Endothelial cell of umbilical vein (primary cell): ENCODE data around the gene SMARCAL1. TPM values are rescaled to one million over a fixed set of nuclear protein-coding genes. Genes with fewer than 3 reads are reported as not detected.
A peak's percentile ranks its signal among the peaks of the same experiment; 100 is the strongest.

Experiments
- BruUV-seq: library from RNA; stranded (reverse); fragments of 400-500 nt; replicated peaks from 2 replicates; lab custom pipeline; 2021; lab: Mats Ljungman, UMichigan
- CTCF ChIA-PET: fragments of 300-600, 350-600 bp; sonication (Branson Sonifier 250); formaldehyde crosslinking; loops from one replicate; lab custom pipeline; 2021; ENCODE audit warnings: antibody characterized with exemption, inconsistent platforms; lab: Charles Lee
- POLR2A ChIA-PET: fragments of 300-600, 350-600 bp; sonication (Branson Sonifier 250); formaldehyde crosslinking; loops from one replicate; lab custom pipeline; 2021; ENCODE audit warnings: antibody characterized with exemption, inconsistent platforms; lab: Charles Lee
- DNase-seq: peaks from one replicate; pipeline ENCODE4 v3.0.0-alpha.2; 2011; ENCODE audit warnings: low read depth, low spot score
- FAIRE-seq: peaks from 2 replicates; lab custom pipeline; 2011; peaks lifted over from hg19 to GRCh38; lab: Jason Lieb, UNC
- H2AFZ ChIP-seq: 2 replicates; pipeline ENCODE4 v1.6.0; 2012; ENCODE audit warnings: low read depth, low read length, control low read depth, inconsistent platforms
- H3K27ac ChIP-seq: 2 replicates; pipeline ENCODE4 v1.5.1; 2011; ENCODE audit warnings: low read depth, mild to moderate bottlenecking, control low read depth, low read length, moderate library complexity; ENCODE audit not compliant: insufficient read depth
- H3K27me3 ChIP-seq, 2 experiments: 2 replicates each; pipeline versions ENCODE4 v1.6.0 to v1.6.1; 2011; ENCODE audit warnings: low read length in 2 of 2, mixed read lengths in 1 of 2; ENCODE audit not compliant: control insufficient read depth in 2 of 2, insufficient read depth in 2 of 2
- H3K36me3 ChIP-seq, 2 experiments: 2 replicates in 1 of 2; 3 replicates in 1 of 2; pipeline ENCODE4 v1.5.1; 2011; ENCODE audit warnings: low read length in 2 of 2, mild to moderate bottlenecking in 1 of 2, moderate library complexity in 1 of 2; ENCODE audit not compliant: control insufficient read depth in 2 of 2, insufficient read depth in 2 of 2; ENCODE audit errors: extremely low read depth in 1 of 2
- H3K4me1 ChIP-seq: 3 replicates; pipeline ENCODE4 v1.5.1; 2011; ENCODE audit warnings: mild to moderate bottlenecking, low read length; ENCODE audit not compliant: control insufficient read depth, insufficient read depth; ENCODE audit errors: extremely low read depth
- H3K4me2 ChIP-seq: 2 replicates; pipeline ENCODE4 v1.6.1; 2011; ENCODE audit warnings: low read length, control low read depth, mixed read lengths; ENCODE audit not compliant: insufficient read depth
- H3K4me3 ChIP-seq, 3 experiments: fragments of 200-600 bp in 1 of 3; sonication (generic), shearing (Covaris generic) in 1 of 3; replicated peaks in 1 of 3; 2 replicates each; pipeline ENCODE4 v1.5.1; 2011 to 2016; ENCODE audit warnings: control low read depth in 3 of 3, low read length in 3 of 3, mild to moderate bottlenecking in 2 of 3, inconsistent platforms in 1 of 3, low read depth in 1 of 3, moderate library complexity in 1 of 3; ENCODE audit not compliant: insufficient read depth in 1 of 3
- H3K79me2 ChIP-seq: 2 replicates; pipeline ENCODE4 v1.6.0; 2012; ENCODE audit warnings: low read length, inconsistent platforms; ENCODE audit not compliant: control insufficient read depth, insufficient read depth
- H3K9ac ChIP-seq: replicated peaks from 2 replicates; pipeline ENCODE3; 2011; ENCODE audit warnings: low read length, control low read depth; ENCODE audit not compliant: insufficient read depth; ENCODE audit errors: extremely low read depth
- H3K9me1 ChIP-seq: replicated peaks from 3 replicates; pipeline ENCODE4 v1.6.0; 2011; ENCODE audit warnings: mild to moderate bottlenecking, low read length; ENCODE audit not compliant: control insufficient read depth, insufficient read depth; ENCODE audit errors: extremely low read depth
- H3K9me3 ChIP-seq: replicated peaks from 2 replicates; pipeline ENCODE4 v1.5.1; 2012; ENCODE audit warnings: low read length, inconsistent platforms; ENCODE audit not compliant: control insufficient read depth, insufficient read depth
- H4K20me1 ChIP-seq: replicated peaks from 2 replicates; pipeline ENCODE3; 2011; ENCODE audit warnings: mild to moderate bottlenecking, low read length; ENCODE audit not compliant: control insufficient read depth, insufficient read depth; ENCODE audit errors: extremely low read depth
- CTCF ChIP-seq, 2 donors: IDR thresholded peaks; 1 replicate in 1 of 2; 2 replicates in 1 of 2; pipeline ENCODE4 v1.5.1; 2011; ENCODE audit warnings: low read length in 2 of 2, mild to moderate bottlenecking in 2 of 2, moderate library complexity in 2 of 2, control low read depth in 1 of 2, inconsistent platforms in 1 of 2, low read depth in 1 of 2; ENCODE audit not compliant: insufficient read depth in 1 of 2; ENCODE audit errors: extremely low read depth in 1 of 2
- EZH2 ChIP-seq: IDR thresholded peaks from 2 replicates; pipeline ENCODE4 v1.6.1; 2012; ENCODE audit warnings: borderline replicate concordance, low read depth, mild to moderate bottlenecking, moderate library complexity, low read length, inconsistent platforms; ENCODE audit not compliant: severe bottlenecking
- FOS ChIP-seq: IDR thresholded peaks from 2 replicates; pipeline ENCODE4 v1.6.1; 2011; ENCODE audit warnings: mild to moderate bottlenecking, low read length, moderate library complexity, borderline replicate concordance; ENCODE audit not compliant: insufficient read depth
- GATA2 ChIP-seq: IDR thresholded peaks from 2 replicates; pipeline ENCODE4 v1.7.0; 2011; ENCODE audit warnings: low read depth, mild to moderate bottlenecking, moderate library complexity, mixed read lengths, low read length; ENCODE audit not compliant: insufficient read length, insufficient read depth
- JUN ChIP-seq: IDR thresholded peaks from 2 replicates; pipeline ENCODE4 v1.6.1; 2011; ENCODE audit warnings: borderline replicate concordance, low read depth; ENCODE audit not compliant: insufficient read length, insufficient read depth
- MAX ChIP-seq: IDR thresholded peaks from 2 replicates; pipeline ENCODE4 v1.6.1; 2011; ENCODE audit not compliant: insufficient read depth, insufficient read length
- MYC ChIP-seq: IDR thresholded peaks from one replicate; pipeline ENCODE4 v1.6.1; 2011; ENCODE audit warnings: mild to moderate bottlenecking, low read depth, low read length
- POLR2A ChIP-seq: IDR thresholded peaks from 2 replicates; pipeline ENCODE4 v1.6.1; 2012; ENCODE audit warnings: low read depth, mild to moderate bottlenecking, control low read depth, low read length
- POLR2AphosphoS5 ChIP-seq: IDR thresholded peaks from 2 replicates; pipeline ENCODE4 v1.6.1; 2012; ENCODE audit warnings: low read depth, mild to moderate bottlenecking, control low read depth, low read length, moderate library complexity; ENCODE audit not compliant: insufficient read depth
- dilution Hi-C: fragments of 300-500 bp; cut with MboI; formaldehyde crosslinking; loops from one replicate; pipeline ENCODE4 v1.15.0; 2019; ENCODE audit warnings: low sequenced_read_pairs; ENCODE audit not compliant: extremely low pct_ligation_motif_present
- intact Hi-C: fragments of 100-400 bp; cut with micrococcal nuclease; formaldehyde crosslinking; loops from one replicate; pipeline ENCODE4 v1.10.0; 2022
- polyA plus RNA-seq, 4 experiments: library from polyadenylated mRNA; depleted of rRNA in 3 of 4; stranded (reverse) in 3 of 4; unstranded in 1 of 4; fragments of >200 nt; gene quantifications; 2 replicates each; pipeline versions ENCODE4 v1.2.1 to v1.2.3, GENCODE V29; 2011 to 2012; ENCODE audit warnings: missing spikeins in 1 of 4
- total RNA-seq: library from RNA; stranded (reverse); gene quantifications from 2 replicates; pipeline ENCODE4 v1.2.3, GENCODE V29; 2021

SMARCAL1 gene
- total and polyA plus RNA-seq, 2 donors (not counting 3 experiments of a cell fraction or from before 2014, with no cell fraction given): 25.4 to 30.7 TPM

GRCh38 chr2:216372761-216373291 lies 39.5 kb upstream of the SMARCAL1 start:
- TSS peak; percentile 73 for BruUV-seq
- intact Hi-C loops: loop anchor here (1.0 to 2.0 kb wide), 9 partner anchors 10 to 156 kb away; partner anchors contain the start of genes RPL37A and SMARCAL1
- H3K36me3 ChIP-seq: no peaks in the 10 kb centered on the region
- CTCF ChIA-PET: interaction anchor here (0.8 to 3.1 kb wide), 14 partner anchors 9 to 157 kb away, joined by 3 to 52 read pairs (median 4); partner anchors contain the start of gene SMARCAL1
- H3K4me2 ChIP-seq: peak overlapping the region; percentile 94
- peaks cover 16% of the 10 kb centered on the region for H3K79me2 ChIP-seq
- POLR2A ChIA-PET: interaction anchor here (0.9 to 1.7 kb wide), 7 partner anchors 30 to 126 kb away, joined by 3 to 6 read pairs (median 3); partner anchors contain the start of genes RPL37A and SMARCAL1
- peaks cover 2% of the 10 kb centered on the region for H4K20me1 ChIP-seq
- no peaks in the 10 kb centered on the region for H3K27me3 ChIP-seq
- dilution Hi-C loops: no loop called here
- H3K27ac ChIP-seq: peak overlapping the region; percentile 99
- DNase-seq (peak; percentile 78), FAIRE-seq (peak; percentile 93)
- H3K4me3 ChIP-seq: peak overlapping the region; percentile 9 to 80 (median 69)
- peak overlapping the region; percentile 92 for H3K9ac ChIP-seq
- TF ChIP-seq POLR2AphosphoS5: peak; percentile 75
- TF ChIP-seq GATA2: peak; percentile 75
- peak; percentile 64 for TF ChIP-seq POLR2A
- peak; percentile 91 for TF ChIP-seq JUN
- TF ChIP-seq MYC: no peak
- TF ChIP-seq FOS: peak; percentile 71
- TF ChIP-seq CTCF (IDR thresholded peaks at IDR 0.05; ENCODE audit: extremely low read depth in 1 of 2, insufficient read depth in 1 of 2, low read depth in 1 of 2, low read length in 2 of 2): no peak
- TF ChIP-seq MAX: no peak
- TF ChIP-seq EZH2: no peak
- H2AFZ ChIP-seq: no peak overlapping the region
- no peaks in the 10 kb centered on the region for H3K9me3 ChIP-seq
- peaks cover 51% of the 10 kb centered on the region for H3K4me1 ChIP-seq
- no peaks in the 10 kb centered on the region for H3K9me1 ChIP-seq
